Endothelial cell of umbilical vein (primary cell): Measurements from ENCODE around the gene CHI3L1. TPM values are rescaled to one million over a fixed set of nuclear protein-coding genes. Genes with fewer than 3 reads are reported as not detected.

Experiments
- BruUV-seq: library from RNA; stranded (reverse); fragments of 400-500 nt; replicated peaks from 2 replicates; lab custom pipeline; 2021; lab: Mats Ljungman, UMichigan
- CTCF ChIA-PET: fragments of 300-600, 350-600 bp; sonication (Branson Sonifier 250); formaldehyde crosslinking; loops from one replicate; lab custom pipeline; 2021; ENCODE audit warnings: antibody characterized with exemption, inconsistent platforms; lab: Charles Lee
- POLR2A ChIA-PET: fragments of 300-600, 350-600 bp; sonication (Branson Sonifier 250); formaldehyde crosslinking; loops from one replicate; lab custom pipeline; 2021; ENCODE audit warnings: antibody characterized with exemption, inconsistent platforms; lab: Charles Lee
- DNase-seq: peaks from one replicate; pipeline ENCODE4 v3.0.0-alpha.2; 2011; ENCODE audit warnings: low read depth, low spot score
- FAIRE-seq: peaks from 2 replicates; lab custom pipeline; 2011; peaks lifted over from hg19 to GRCh38; lab: Jason Lieb, UNC
- H2AFZ ChIP-seq: 2 replicates; pipeline ENCODE4 v1.6.0; 2012; ENCODE audit warnings: low read depth, low read length, control low read depth, inconsistent platforms
- H3K27ac ChIP-seq: 2 replicates; pipeline ENCODE4 v1.5.1; 2011; ENCODE audit warnings: low read depth, mild to moderate bottlenecking, control low read depth, low read length, moderate library complexity; ENCODE audit not compliant: insufficient read depth
- H3K27me3 ChIP-seq, 2 experiments: 2 replicates each; pipeline versions ENCODE4 v1.6.0 to v1.6.1; 2011; ENCODE audit warnings: low read length in 2 of 2, mixed read lengths in 1 of 2; ENCODE audit not compliant: control insufficient read depth in 2 of 2, insufficient read depth in 2 of 2
- H3K36me3 ChIP-seq, 2 experiments: 2 replicates in 1 of 2; 3 replicates in 1 of 2; pipeline ENCODE4 v1.5.1; 2011; ENCODE audit warnings: low read length in 2 of 2, mild to moderate bottlenecking in 1 of 2, moderate library complexity in 1 of 2; ENCODE audit not compliant: control insufficient read depth in 2 of 2, insufficient read depth in 2 of 2; ENCODE audit errors: extremely low read depth in 1 of 2
- H3K4me1 ChIP-seq: 3 replicates; pipeline ENCODE4 v1.5.1; 2011; ENCODE audit warnings: mild to moderate bottlenecking, low read length; ENCODE audit not compliant: control insufficient read depth, insufficient read depth; ENCODE audit errors: extremely low read depth
- H3K4me2 ChIP-seq: 2 replicates; pipeline ENCODE4 v1.6.1; 2011; ENCODE audit warnings: low read length, control low read depth, mixed read lengths; ENCODE audit not compliant: insufficient read depth
- H3K4me3 ChIP-seq, 3 experiments: fragments of 200-600 bp in 1 of 3; sonication (generic), shearing (Covaris generic) in 1 of 3; replicated peaks in 1 of 3; 2 replicates each; pipeline ENCODE4 v1.5.1; 2011 to 2016; ENCODE audit warnings: control low read depth in 3 of 3, low read length in 3 of 3, mild to moderate bottlenecking in 2 of 3, inconsistent platforms in 1 of 3, low read depth in 1 of 3, moderate library complexity in 1 of 3; ENCODE audit not compliant: insufficient read depth in 1 of 3
- H3K79me2 ChIP-seq: 2 replicates; pipeline ENCODE4 v1.6.0; 2012; ENCODE audit warnings: low read length, inconsistent platforms; ENCODE audit not compliant: control insufficient read depth, insufficient read depth
- H3K9ac ChIP-seq: replicated peaks from 2 replicates; pipeline ENCODE3; 2011; ENCODE audit warnings: low read length, control low read depth; ENCODE audit not compliant: insufficient read depth; ENCODE audit errors: extremely low read depth
- H3K9me1 ChIP-seq: replicated peaks from 3 replicates; pipeline ENCODE4 v1.6.0; 2011; ENCODE audit warnings: mild to moderate bottlenecking, low read length; ENCODE audit not compliant: control insufficient read depth, insufficient read depth; ENCODE audit errors: extremely low read depth
- H3K9me3 ChIP-seq: replicated peaks from 2 replicates; pipeline ENCODE4 v1.5.1; 2012; ENCODE audit warnings: low read length, inconsistent platforms; ENCODE audit not compliant: control insufficient read depth, insufficient read depth
- H4K20me1 ChIP-seq: replicated peaks from 2 replicates; pipeline ENCODE3; 2011; ENCODE audit warnings: mild to moderate bottlenecking, low read length; ENCODE audit not compliant: control insufficient read depth, insufficient read depth; ENCODE audit errors: extremely low read depth
- CTCF ChIP-seq, 2 donors: IDR thresholded peaks; 1 replicate in 1 of 2; 2 replicates in 1 of 2; pipeline ENCODE4 v1.5.1; 2011; ENCODE audit warnings: low read length in 2 of 2, mild to moderate bottlenecking in 2 of 2, moderate library complexity in 2 of 2, control low read depth in 1 of 2, inconsistent platforms in 1 of 2, low read depth in 1 of 2; ENCODE audit not compliant: insufficient read depth in 1 of 2; ENCODE audit errors: extremely low read depth in 1 of 2
- EZH2 ChIP-seq: IDR thresholded peaks from 2 replicates; pipeline ENCODE4 v1.6.1; 2012; ENCODE audit warnings: borderline replicate concordance, low read depth, mild to moderate bottlenecking, moderate library complexity, low read length, inconsistent platforms; ENCODE audit not compliant: severe bottlenecking
- FOS ChIP-seq: IDR thresholded peaks from 2 replicates; pipeline ENCODE4 v1.6.1; 2011; ENCODE audit warnings: mild to moderate bottlenecking, low read length, moderate library complexity, borderline replicate concordance; ENCODE audit not compliant: insufficient read depth
- GATA2 ChIP-seq: IDR thresholded peaks from 2 replicates; pipeline ENCODE4 v1.7.0; 2011; ENCODE audit warnings: low read depth, mild to moderate bottlenecking, moderate library complexity, mixed read lengths, low read length; ENCODE audit not compliant: insufficient read length, insufficient read depth
- JUN ChIP-seq: IDR thresholded peaks from 2 replicates; pipeline ENCODE4 v1.6.1; 2011; ENCODE audit warnings: borderline replicate concordance, low read depth; ENCODE audit not compliant: insufficient read length, insufficient read depth
- MYC ChIP-seq: IDR thresholded peaks from one replicate; pipeline ENCODE4 v1.6.1; 2011; ENCODE audit warnings: mild to moderate bottlenecking, low read depth, low read length
- POLR2A ChIP-seq: IDR thresholded peaks from 2 replicates; pipeline ENCODE4 v1.6.1; 2012; ENCODE audit warnings: low read depth, mild to moderate bottlenecking, control low read depth, low read length
- dilution Hi-C: fragments of 300-500 bp; cut with MboI; formaldehyde crosslinking; loops from one replicate; pipeline ENCODE4 v1.15.0; 2019; ENCODE audit warnings: low sequenced_read_pairs; ENCODE audit not compliant: extremely low pct_ligation_motif_present
- intact Hi-C: fragments of 100-400 bp; cut with micrococcal nuclease; formaldehyde crosslinking; loops from one replicate; pipeline ENCODE4 v1.10.0; 2022
- polyA plus RNA-seq, 4 experiments: library from polyadenylated mRNA; depleted of rRNA in 3 of 4; stranded (reverse) in 3 of 4; unstranded in 1 of 4; fragments of >200 nt; gene quantifications; 2 replicates each; pipeline versions ENCODE4 v1.2.1 to v1.2.3, GENCODE V29; 2011 to 2012; ENCODE audit warnings: missing spikeins in 1 of 4
- total RNA-seq: library from RNA; stranded (reverse); gene quantifications from 2 replicates; pipeline ENCODE4 v1.2.3, GENCODE V29; 2021

Gene CHI3L1
- total and polyA plus RNA-seq, 2 donors (not counting 3 experiments of a cell fraction or from before 2014, with no cell fraction given): not detected

GRCh38 chr1:203178083-203178482 is 8.4 kb downstream of the CHI3L1 start:
- intact Hi-C loops: no loop called here
- Histone ChIP-seq H3K4me1 (peaks cover 6% of the 10 kb centered on the region), H3K36me3 (no peaks in the 10 kb centered on the region), H3K4me3 (no peak overlapping the region), H3K4me2 (no peak overlapping the region), H3K9me1 (no peaks in the 10 kb centered on the region), H3K9ac (no peak overlapping the region), H3K79me2 (no peaks in the 10 kb centered on the region), H4K20me1 (no peaks in the 10 kb centered on the region), H3K9me3 (no peaks in the 10 kb centered on the region), H3K27ac (no peak overlapping the region), H3K27me3 (no peaks in the 10 kb centered on the region), H2AFZ (no peak overlapping the region)
- DNase-seq: no peak
- CTCF ChIA-PET: interaction anchor here (1.8 to 3.6 kb wide), 2 partner anchors 38 to 60 kb away, joined by 7 to 17 read pairs; no protein-coding TSS in a partner anchor
- BruUV-seq: no TSS peak
- dilution Hi-C loops: no loop called here
- no peak for TF ChIP-seq GATA2
- no peak for TF ChIP-seq MYC
- no peak for TF ChIP-seq POLR2A
- no peak for TF ChIP-seq EZH2
- TF ChIP-seq JUN: no peak
- no peak for TF ChIP-seq FOS
- TF ChIP-seq CTCF (IDR thresholded peaks at IDR 0.05; ENCODE audit: extremely low read depth in 1 of 2, insufficient read depth in 1 of 2, low read depth in 1 of 2, low read length in 2 of 2): no peak
- FAIRE-seq: no peak
- POLR2A ChIA-PET: no interaction called here
